IMR-90 (cell line): ENCODE data around the gene LAMA4. TPM values are rescaled to one million over a fixed set of nuclear protein-coding genes. Genes with fewer than 3 reads are reported as not detected.

Experiments
- ATAC-seq: fragments of 200-7000 bp; cut with Tn5 transposase; 2 replicates; pipeline ENCODE4 v1.9.1; 2020; ENCODE audit warnings: low read depth, mild to moderate bottlenecking, moderate library complexity
- BruUV-seq: library from RNA; stranded (reverse); fragments of 400-500 nt; replicated peaks from 2 replicates; lab custom pipeline; 2021; lab: Mats Ljungman, UMichigan
- CTCF ChIA-PET: fragments of 300-600 bp; formaldehyde crosslinking; extraction: SDS; loops from one replicate; lab custom pipeline; 2021; ENCODE audit warnings: antibody characterized with exemption; lab: Yijun Ruan, JAX
- POLR2A ChIA-PET: fragments of 300-600 bp; sonication (Branson Sonifier 250); formaldehyde crosslinking; loops from one replicate; lab custom pipeline; 2022; ENCODE audit warnings: antibody characterized with exemption; ENCODE audit not compliant: unreplicated experiment; lab: Charles Lee
- DNase-seq: peaks from one replicate; pipeline ENCODE4 v3.0.0; 2013
- H2AFZ ChIP-seq: replicated peaks from 2 replicates; pipeline ENCODE3; 2013; ENCODE audit warnings: low read length, mild to moderate bottlenecking; ENCODE audit not compliant: poor library complexity
- H2AK5ac ChIP-seq: 2 replicates; pipeline ENCODE4 v1.6.1; 2013; ENCODE audit warnings: low read depth, low read length, inconsistent platforms
- H2AK9ac ChIP-seq: replicated peaks from 2 replicates; pipeline ENCODE3; 2013; ENCODE audit warnings: mild to moderate bottlenecking, low read depth, low read length, moderate library complexity; ENCODE audit not compliant: poor library complexity
- H2BK120ac ChIP-seq: 2 replicates; pipeline ENCODE4 v1.6.1; 2013; ENCODE audit warnings: low read depth, low read length, inconsistent platforms
- H2BK15ac ChIP-seq: 3 replicates; pipeline ENCODE4 v1.6.1; 2013; ENCODE audit warnings: low read depth, low read length, inconsistent platforms
- H2BK20ac ChIP-seq: 2 replicates; pipeline ENCODE4 v1.6.1; 2013; ENCODE audit warnings: low read depth, mild to moderate bottlenecking, inconsistent platforms, low read length, moderate library complexity
- H2BK5ac ChIP-seq: 2 replicates; pipeline ENCODE4 v1.6.1; 2013; ENCODE audit warnings: mild to moderate bottlenecking, low read depth, low read length, inconsistent platforms; ENCODE audit not compliant: poor library complexity, severe bottlenecking
- H3K14ac ChIP-seq: replicated peaks from 2 replicates; pipeline ENCODE4 v1.6.1; 2013; ENCODE audit warnings: low read depth, low read length, inconsistent platforms
- H3K18ac ChIP-seq: 2 replicates; pipeline ENCODE4 v1.6.1; 2013; ENCODE audit warnings: low read depth, low read length, control low read depth
- H3K23ac ChIP-seq: 2 replicates; pipeline ENCODE4 v1.6.1; 2013; ENCODE audit warnings: low read depth, low read length, inconsistent platforms
- H3K27ac ChIP-seq: 2 replicates; pipeline ENCODE4 v1.5.1; 2013; ENCODE audit warnings: mild to moderate bottlenecking, control low read depth, low read length; ENCODE audit not compliant: insufficient read depth
- H3K27me3 ChIP-seq: 2 replicates; pipeline ENCODE4 v1.6.1; 2013; ENCODE audit warnings: low read length; ENCODE audit not compliant: control insufficient read depth, insufficient read depth
- H3K36me3 ChIP-seq: 2 replicates; pipeline ENCODE4 v1.6.1; 2013; ENCODE audit warnings: low read length, mixed read lengths; ENCODE audit not compliant: control insufficient read depth, insufficient read depth
- H3K4ac ChIP-seq: 2 replicates; pipeline ENCODE4 v1.6.1; 2013; ENCODE audit warnings: low read depth, low read length, inconsistent platforms
- H3K4me1 ChIP-seq: 2 replicates; pipeline ENCODE4 v1.6.1; 2013; ENCODE audit warnings: low read length, mixed read lengths; ENCODE audit not compliant: control insufficient read depth, insufficient read depth
- H3K4me2 ChIP-seq: 2 replicates; pipeline ENCODE4 v1.6.1; 2013; ENCODE audit warnings: low read depth, mild to moderate bottlenecking, control low read depth, low read length, moderate library complexity
- H3K4me3 ChIP-seq: 2 replicates; pipeline ENCODE4 v1.5.1; 2013; ENCODE audit warnings: low read depth, mild to moderate bottlenecking, control low read depth, low read length, moderate library complexity; ENCODE audit not compliant: insufficient read depth
- H3K56ac ChIP-seq: 2 replicates; pipeline ENCODE4 v1.6.1; 2013; ENCODE audit warnings: low read length, inconsistent platforms; ENCODE audit not compliant: insufficient read depth; ENCODE audit errors: extremely low read depth
- H3K79me1 ChIP-seq, 2 experiments: 2 replicates each; pipeline ENCODE4 v1.6.1; 2013; ENCODE audit warnings: low read length in 2 of 2, inconsistent platforms in 1 of 2, low read depth in 1 of 2
- H3K9ac ChIP-seq: 2 replicates; pipeline ENCODE4 v1.6.1; 2013; ENCODE audit warnings: low read depth, low read length, control low read depth
- H3K9me1 ChIP-seq: 2 replicates; pipeline ENCODE4 v1.6.1; 2013; ENCODE audit warnings: low read length, inconsistent platforms; ENCODE audit not compliant: insufficient read depth
- H3K9me3 ChIP-seq: 2 replicates; pipeline ENCODE4 v1.6.1; 2013; ENCODE audit warnings: low read length; ENCODE audit not compliant: control insufficient read depth, insufficient read depth
- H4K20me1 ChIP-seq: 2 replicates; pipeline ENCODE4 v1.6.1; 2013; ENCODE audit warnings: low read length, inconsistent platforms; ENCODE audit not compliant: insufficient read depth
- H4K5ac ChIP-seq: 2 replicates; pipeline ENCODE4 v1.6.1; 2013; ENCODE audit warnings: mild to moderate bottlenecking, low read depth, low read length, control low read depth
- H4K8ac ChIP-seq, 2 experiments: 2 replicates each; pipeline ENCODE4 v1.6.1; 2013; ENCODE audit warnings: low read depth in 2 of 2, low read length in 2 of 2, control low read depth in 1 of 2, inconsistent platforms in 1 of 2
- H4K91ac ChIP-seq: 2 replicates; pipeline ENCODE4 v1.6.1; 2013; ENCODE audit warnings: low read depth, low read length, inconsistent platforms; ENCODE audit not compliant: insufficient read depth
- CEBPB ChIP-seq: IDR thresholded peaks from 2 replicates; pipeline ENCODE4 v1.6.1; 2012; ENCODE audit warnings: low read depth, low read length, improper control_type of control experiment
- CHD1 ChIP-seq: IDR thresholded peaks from 2 replicates; pipeline ENCODE4 v1.6.1; 2012; ENCODE audit warnings: low read depth, low read length, improper control_type of control experiment
- CTCF ChIP-seq: conservative IDR thresholded peaks from 2 replicates; pipeline ENCODE4 v1.5.1; 2012; ENCODE audit warnings: mild to moderate bottlenecking, low read depth, low read length, improper control_type of control experiment
- MAFK ChIP-seq: IDR thresholded peaks from 2 replicates; pipeline ENCODE4 v1.6.1; 2012; ENCODE audit warnings: low read depth, low read length, improper control_type of control experiment
- MAZ ChIP-seq: IDR thresholded peaks from 2 replicates; pipeline ENCODE4 v1.6.1; 2012; ENCODE audit warnings: low read depth, mild to moderate bottlenecking, low read length, improper control_type of control experiment, moderate library complexity, borderline replicate concordance
- MXI1 ChIP-seq: IDR thresholded peaks from 2 replicates; pipeline ENCODE4 v1.6.1; 2012; ENCODE audit warnings: low read depth, mild to moderate bottlenecking, low read length, moderate library complexity, borderline replicate concordance
- POLR2A ChIP-seq: IDR thresholded peaks from 2 replicates; pipeline ENCODE4 v1.6.1; 2012; ENCODE audit warnings: mild to moderate bottlenecking, low read depth, low read length
- RAD21 ChIP-seq: IDR thresholded peaks from 2 replicates; pipeline ENCODE4 v1.6.1; 2012; ENCODE audit warnings: low read length, improper control_type of control experiment
- RFX5 ChIP-seq: IDR thresholded peaks from 2 replicates; pipeline ENCODE4 v1.8.0; 2012; ENCODE audit warnings: low read depth, mild to moderate bottlenecking, low read length, moderate library complexity
- SMC3 ChIP-seq: fragments of 150-350 bp; IDR thresholded peaks from 2 replicates; pipeline ENCODE4 v1.6.1; 2016; ENCODE audit warnings: low read depth, mild to moderate bottlenecking, antibody characterized with exemption, low read length, moderate library complexity
- WGBS, 2 experiments: methylation state at CpG; one replicate each; pipeline versions ENCODE4 v1.1.5 to v1.1.7; 2013; ENCODE audit warnings: missing lambda C conversion rate in 2 of 2; ENCODE audit not compliant: insufficient read length in 1 of 2; ENCODE audit errors: extremely low coverage in 2 of 2; 5-methylcytosine and 5-hydroxymethylcytosine counted together
- dilution Hi-C: fragments of 300-500 bp; cut with HindIII; formaldehyde crosslinking; loops from one replicate; pipeline ENCODE4 v1.14.3; 2018; ENCODE audit warnings: low sequenced_read_pairs; ENCODE audit not compliant: unreplicated experiment
- in situ Hi-C: fragments of 300-500 bp; cut with MboI; formaldehyde crosslinking; loops from 3 replicates; pipeline ENCODE4 v1.14.3; 2019; ENCODE audit warnings: low sequenced_read_pairs, inconsistent platforms, mixed read lengths
- intact Hi-C: fragments of 100-400 bp; cut with micrococcal nuclease; formaldehyde crosslinking; loops from 2 replicates; pipeline ENCODE4 v1.10.0; 2022
- polyA plus RNA-seq, 3 experiments: library from polyadenylated mRNA; depleted of rRNA; stranded (reverse); fragments of >200 nt; gene quantifications; 2 replicates each; pipeline ENCODE4 v1.2.3, GENCODE V29; 2012; ENCODE audit warnings: low replicate concordance in 1 of 3
- total RNA-seq: library from RNA; depleted of rRNA; stranded (reverse); fragments of >200 nt; gene quantifications from 2 replicates; pipeline ENCODE4 v1.2.3, GENCODE V29; 2012
- TF ChIP-seq, protein P1 (sequence below): fragments of 150-350 bp; IDR thresholded peaks from 2 replicates; pipeline ENCODE4 v1.6.1; 2016; ENCODE audit warnings: low read depth, mild to moderate bottlenecking, low read length, moderate library complexity, borderline replicate concordance

Gene LAMA4
- total and polyA plus RNA-seq, 2 of the 4 experiments (the other 2 are of a cell fraction), result 33.9 to 35.8 TPM

DNA sequence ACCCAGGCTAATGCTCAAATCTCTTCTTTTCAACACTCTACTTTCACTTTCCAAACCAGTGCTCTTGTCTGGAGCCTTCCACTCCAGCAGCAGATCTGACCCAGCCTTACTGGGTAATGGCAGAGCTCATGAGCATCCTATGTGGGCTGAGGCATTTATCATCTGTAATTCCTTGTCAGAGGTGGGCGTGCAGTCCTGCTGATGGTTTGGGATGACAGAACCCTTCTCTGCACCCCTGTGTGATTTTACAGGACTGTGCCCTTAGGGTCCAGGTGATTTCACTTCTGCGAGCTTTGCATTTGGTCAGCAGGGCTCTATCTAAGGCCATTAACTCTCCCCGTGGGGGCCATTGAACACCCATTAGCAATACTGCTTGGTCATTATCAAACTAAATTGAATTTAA, 55.4 kb downstream of the LAMA4 start:
- Histone ChIP-seq H3K27me3 (no peaks in the 10 kb centered on the region), H4K8ac (no peak overlapping the region), H2BK5ac (no peak overlapping the region), H4K20me1 (no peaks in the 10 kb centered on the region), H2BK15ac (no peak overlapping the region), H3K9ac (no peak overlapping the region), H3K18ac (no peak overlapping the region), H3K4ac (no peak overlapping the region), H3K23ac (no peak overlapping the region), H3K4me3 (no peak overlapping the region), H4K5ac (no peak overlapping the region), H2BK120ac (no peak overlapping the region), H3K4me1 (peaks cover 11% of the 10 kb centered on the region), H3K56ac (no peak overlapping the region), H3K9me1 (peaks cover 4% of the 10 kb centered on the region; the same call in 1 of the 2 replicates), H2AK5ac (no peak overlapping the region), H3K9me3 (no peaks in the 10 kb centered on the region), H3K79me1 (no peaks in the 10 kb centered on the region), H3K4me2 (no peak overlapping the region), H4K91ac (no peak overlapping the region), H3K36me3 (peaks cover 25% of the 10 kb centered on the region), H2BK20ac (no peak overlapping the region), H2AK9ac (no peak overlapping the region), H3K14ac (no peak overlapping the region), H3K27ac (no peak overlapping the region), H2AFZ (no peak overlapping the region)
- TF ChIP-seq MAZ, result no peak
- TF ChIP-seq RFX5, result no peak
- TF ChIP-seq MXI1, result no peak
- TF ChIP-seq, protein P1, sequence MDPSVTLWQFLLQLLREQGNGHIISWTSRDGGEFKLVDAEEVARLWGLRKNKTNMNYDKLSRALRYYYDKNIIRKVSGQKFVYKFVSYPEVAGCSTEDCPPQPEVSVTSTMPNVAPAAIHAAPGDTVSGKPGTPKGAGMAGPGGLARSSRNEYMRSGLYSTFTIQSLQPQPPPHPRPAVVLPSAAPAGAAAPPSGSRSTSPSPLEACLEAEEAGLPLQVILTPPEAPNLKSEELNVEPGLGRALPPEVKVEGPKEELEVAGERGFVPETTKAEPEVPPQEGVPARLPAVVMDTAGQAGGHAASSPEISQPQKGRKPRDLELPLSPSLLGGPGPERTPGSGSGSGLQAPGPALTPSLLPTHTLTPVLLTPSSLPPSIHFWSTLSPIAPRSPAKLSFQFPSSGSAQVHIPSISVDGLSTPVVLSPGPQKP, result no peak
- no peak for TF ChIP-seq POLR2A
- TF ChIP-seq CTCF, result no peak
- TF ChIP-seq MAFK, result no peak
- no peak for TF ChIP-seq CEBPB
- no peak for TF ChIP-seq CHD1
- no peak for TF ChIP-seq SMC3
- TF ChIP-seq RAD21, result no peak
- DNase-seq (no peak), ATAC-seq (no peak)
- dilution Hi-C loops (no loop called here), intact Hi-C loops (no loop called here), in situ Hi-C loops (loop anchor here (25.0 kb wide), 1 partner anchor 1713 kb away; no protein-coding TSS in a partner anchor)
- ChIA-PET POLR2A (no interaction called here), CTCF (interaction anchor here (0.6 to 0.7 kb wide), 2 partner anchors 11 to 127 kb away, joined by 3 read pairs; no protein-coding TSS in a partner anchor)
- no TSS peak for BruUV-seq
- 100% methylated on average over 1 of the region's 3 CpGs; no CpG with 5 or more reads in 1 of the 2 experiments for WGBS, 2 experiments
